Neuronal stem cell (in vitro differentiated cells): Measurements from ENCODE around the gene SCAMP5.

Experiments
- DNase-seq: peaks from one replicate; pipeline ENCODE4 v3.0.0-alpha.2; 2013; ENCODE audit warnings: low spot score
- H2AFZ ChIP-seq: one replicate; pipeline ENCODE4 v1.6.1; 2013; ENCODE audit warnings: mild to moderate bottlenecking, low read length, inconsistent platforms
- H2AK5ac ChIP-seq: 2 replicates; pipeline ENCODE4 v1.6.1; 2013; ENCODE audit warnings: low read depth, mild to moderate bottlenecking, inconsistent platforms, low read length, moderate library complexity, mixed read lengths
- H2BK120ac ChIP-seq: 2 replicates; pipeline ENCODE4 v1.6.1; 2013; ENCODE audit warnings: low read depth, mild to moderate bottlenecking, inconsistent platforms, low read length, moderate library complexity, mixed read lengths
- H2BK12ac ChIP-seq: one replicate; pipeline ENCODE4 v1.6.1; 2013; ENCODE audit warnings: low read length, inconsistent platforms
- H2BK15ac ChIP-seq: 2 replicates; pipeline ENCODE4 v1.6.1; 2013; ENCODE audit warnings: mild to moderate bottlenecking, low read length, inconsistent platforms, mixed read lengths
- H2BK5ac ChIP-seq: one replicate; pipeline ENCODE4 v1.6.1; 2013; ENCODE audit warnings: inconsistent platforms, mild to moderate bottlenecking, low read length, moderate library complexity
- H3K14ac ChIP-seq: one replicate; pipeline ENCODE4 v1.6.1; 2013; ENCODE audit warnings: low read length, inconsistent platforms
- H3K18ac ChIP-seq: 2 replicates; pipeline ENCODE4 v1.6.1; 2013; ENCODE audit warnings: low read length, inconsistent platforms
- H3K23ac ChIP-seq: 2 replicates; pipeline ENCODE4 v1.6.1; 2013; ENCODE audit warnings: low read depth, mild to moderate bottlenecking, mixed read lengths, low read length, inconsistent platforms; ENCODE audit not compliant: poor library complexity
- H3K27ac ChIP-seq: replicated peaks from 3 replicates; pipeline ENCODE4 v1.5.1; 2013; ENCODE audit warnings: low read length, inconsistent platforms
- H3K27me3 ChIP-seq, 3 experiments: 2 replicates each; pipeline ENCODE4 v1.6.1; 2013; ENCODE audit warnings: low read length in 3 of 3, mild to moderate bottlenecking in 2 of 3, inconsistent platforms in 1 of 3, low read depth in 1 of 3, mixed read lengths in 1 of 3, moderate library complexity in 1 of 3; ENCODE audit not compliant: control insufficient read depth in 3 of 3, insufficient read depth in 3 of 3
- H3K36me3 ChIP-seq, 2 donors: replicated peaks in 1 of 2; 2 replicates each; pipeline ENCODE4 v1.6.1; 2013; ENCODE audit warnings: low read length in 2 of 2; ENCODE audit not compliant: control insufficient read depth in 2 of 2, insufficient read depth in 2 of 2
- H3K4ac ChIP-seq: 2 replicates; pipeline ENCODE4 v1.6.1; 2013; ENCODE audit warnings: inconsistent platforms, mild to moderate bottlenecking, low read length, moderate library complexity
- H3K4me1 ChIP-seq, 2 donors: 1 replicate in 1 of 2; 2 replicates in 1 of 2; pipeline ENCODE4 v1.6.1; 2013; ENCODE audit warnings: low read length in 2 of 2, low read depth in 1 of 2; ENCODE audit not compliant: control insufficient read depth in 2 of 2, insufficient read depth in 1 of 2
- H3K4me2 ChIP-seq: one replicate; pipeline ENCODE4 v1.6.1; 2013; ENCODE audit warnings: mild to moderate bottlenecking, low read length, inconsistent platforms; ENCODE audit not compliant: insufficient read depth, poor library complexity, severe bottlenecking
- H3K4me3 ChIP-seq, 2 donors: 2 replicates each; pipeline ENCODE4 v1.5.1; 2013; ENCODE audit warnings: low read length in 2 of 2, mild to moderate bottlenecking in 2 of 2, inconsistent platforms in 1 of 2, moderate library complexity in 1 of 2
- H3K79me1 ChIP-seq: one replicate; pipeline ENCODE4 v1.6.1; 2013; ENCODE audit warnings: low read depth, mild to moderate bottlenecking, inconsistent platforms, low read length, moderate library complexity
- H3K9ac ChIP-seq: one replicate; pipeline ENCODE4 v1.6.1; 2013; ENCODE audit warnings: mild to moderate bottlenecking, low read depth, low read length, inconsistent platforms; ENCODE audit not compliant: poor library complexity
- H3K9me3 ChIP-seq, 2 donors: replicated peaks in 1 of 2; 2 replicates each; pipeline versions ENCODE3 to v1.6.1; 2013; ENCODE audit warnings: low read length in 2 of 2, mild to moderate bottlenecking in 2 of 2, inconsistent platforms in 1 of 2, low read depth in 1 of 2, mixed read lengths in 1 of 2, moderate library complexity in 1 of 2; ENCODE audit not compliant: control insufficient read depth in 2 of 2, insufficient read depth in 1 of 2
- H4K8ac ChIP-seq: one replicate; pipeline ENCODE4 v1.6.1; 2013; ENCODE audit warnings: low read depth, mild to moderate bottlenecking, inconsistent platforms, low read length, moderate library complexity
- H4K91ac ChIP-seq: one replicate; pipeline ENCODE4 v1.6.1; 2013; ENCODE audit warnings: low read length, low read depth, mild to moderate bottlenecking, inconsistent platforms; ENCODE audit not compliant: poor library complexity
- WGBS, 2 donors: extraction: QIAGEN DNeasy Blood & Tissue Kit; methylation state at CpG; one replicate each; pipeline ENCODE4 v1.1.7; 2013; ENCODE audit warnings: missing lambda C conversion rate in 2 of 2, mixed read lengths in 1 of 2; ENCODE audit not compliant: insufficient read length in 2 of 2, insufficient replicate concordance in 1 of 2; ENCODE audit errors: extremely low coverage in 2 of 2; 5-methylcytosine and 5-hydroxymethylcytosine counted together

The SCAMP5 gene

DNA sequence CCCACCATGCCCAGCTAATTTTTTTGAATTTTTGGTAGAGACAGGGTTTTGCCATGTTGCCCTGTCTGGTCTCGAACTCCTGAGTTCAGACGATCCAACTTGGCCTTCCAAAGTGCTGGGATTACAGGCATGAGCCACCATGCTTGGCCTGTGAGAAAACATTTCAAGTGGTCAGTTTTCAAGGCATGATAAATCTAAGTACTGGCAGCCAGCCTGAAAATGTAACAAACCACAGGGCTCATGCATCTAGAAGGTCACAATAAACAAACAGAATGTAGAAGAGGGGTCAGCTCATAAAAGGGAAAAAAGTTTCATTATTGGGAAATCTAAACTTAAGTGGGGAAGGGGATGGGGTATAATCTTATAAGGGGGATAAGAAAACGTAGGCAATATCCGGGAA is 68.0 kb downstream of the SCAMP5 start:
- no CpG with 5 or more reads among the region's 4 CpGs for WGBS, 2 donors

DNA sequence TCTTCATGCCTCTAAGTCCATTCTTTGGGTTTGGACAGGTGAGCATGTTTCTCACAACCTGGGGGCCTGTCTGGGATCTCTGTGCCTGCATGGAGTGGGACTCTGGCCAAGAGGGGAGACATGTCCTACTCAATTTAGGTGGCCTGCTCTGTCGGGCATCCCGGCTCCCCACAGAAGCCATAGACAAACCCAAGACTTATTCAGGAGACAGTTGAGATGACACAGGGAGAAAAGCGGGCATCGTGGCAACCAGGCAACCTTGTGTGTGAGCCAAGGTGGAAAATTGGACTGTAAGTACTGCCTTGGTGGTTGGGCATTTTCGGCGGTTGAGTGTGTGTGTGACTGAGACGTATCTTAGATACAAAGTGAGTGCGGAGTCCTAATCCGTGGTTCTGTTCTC is 68.5 kb downstream of the SCAMP5 start:
- H3K4me2 ChIP-seq: no peak overlapping the region
- no peak overlapping the region for H4K91ac ChIP-seq
- H3K23ac ChIP-seq: no peak overlapping the region
- H4K8ac ChIP-seq: no peak overlapping the region
- no peak overlapping the region for H2BK15ac ChIP-seq
- no peaks in the 10 kb centered on the region for H3K36me3 ChIP-seq
- H3K27me3 ChIP-seq: no peaks in the 10 kb centered on the region
- H3K79me1 ChIP-seq: no peaks in the 10 kb centered on the region
- no peak for DNase-seq
- WGBS, 2 donors: no CpG with 5 or more reads among the region's 9 CpGs
- no peak overlapping the region for H3K27ac ChIP-seq
- peaks cover 0 to 15% of the 10 kb centered on the region in 2 donors for H3K4me1 ChIP-seq
- H2BK120ac ChIP-seq: no peak overlapping the region
- no peak overlapping the region for H3K18ac ChIP-seq
- H3K4me3 ChIP-seq: no peak overlapping the region
- no peak overlapping the region for H2BK5ac ChIP-seq
- no peak overlapping the region for H2AFZ ChIP-seq
- H3K9ac ChIP-seq: no peak overlapping the region
- H2AK5ac ChIP-seq: no peak overlapping the region
- H2BK12ac ChIP-seq: no peak overlapping the region
- no peak overlapping the region for H3K14ac ChIP-seq
- no peak overlapping the region for H3K4ac ChIP-seq
- H3K9me3 ChIP-seq: peaks cover 0 to 3% of the 10 kb centered on the region in 2 donors

More for the DNA sequence above, 68.0 kb downstream of the SCAMP5 start:
- no peak overlapping the region for H2BK12ac ChIP-seq
- no peak overlapping the region for H3K23ac ChIP-seq
- H3K9me3 ChIP-seq: peaks cover 0 to 3% of the 10 kb centered on the region in 2 donors
- DNase-seq: no peak
- H3K4me1 ChIP-seq: peaks cover 1 to 15% of the 10 kb centered on the region in 2 donors
- H2AK5ac ChIP-seq: no peak overlapping the region
- no peak overlapping the region for H3K9ac ChIP-seq
- no peak overlapping the region for H3K4ac ChIP-seq
- no peaks in the 10 kb centered on the region for H3K79me1 ChIP-seq
- H2BK5ac ChIP-seq: no peak overlapping the region
- H3K14ac ChIP-seq: no peak overlapping the region
- H2BK120ac ChIP-seq: no peak overlapping the region
- no peak overlapping the region for H3K18ac ChIP-seq
- no peak overlapping the region for H3K4me2 ChIP-seq
- no peak overlapping the region for H3K4me3 ChIP-seq
- no peak overlapping the region for H2BK15ac ChIP-seq
- no peaks in the 10 kb centered on the region for H3K36me3 ChIP-seq
- no peak overlapping the region for H2AFZ ChIP-seq
- no peaks in the 10 kb centered on the region for H3K27me3 ChIP-seq
- H4K8ac ChIP-seq: no peak overlapping the region
- H4K91ac ChIP-seq: no peak overlapping the region
- no peak overlapping the region for H3K27ac ChIP-seq

- H2BK12ac ChIP-seq: no peak overlapping the region
- WGBS, 2 donors: no CpG with 5 or more reads among the region's 2 CpGs
- H3K36me3 ChIP-seq: no peaks in the 10 kb centered on the region
- peaks cover 0 to 3% of the 10 kb centered on the region in 2 donors for H3K9me3 ChIP-seq
- no peak overlapping the region for H3K18ac ChIP-seq
- H2BK15ac ChIP-seq: no peak overlapping the region
- H2AFZ ChIP-seq: peak overlapping the region; percentile 4
- H3K4me2 ChIP-seq: no peak overlapping the region
- H3K4me1 ChIP-seq: peaks cover 0 to 15% of the 10 kb centered on the region in 2 donors
- no peak overlapping the region for H2AK5ac ChIP-seq
- no peak overlapping the region for H3K4me3 ChIP-seq
- H3K23ac ChIP-seq: no peak overlapping the region
- H2BK5ac ChIP-seq: no peak overlapping the region
- no peak overlapping the region for H3K9ac ChIP-seq
- no peaks in the 10 kb centered on the region for H3K27me3 ChIP-seq
- H4K91ac ChIP-seq: no peak overlapping the region
- no peaks in the 10 kb centered on the region for H3K79me1 ChIP-seq
- no peak overlapping the region for H3K4ac ChIP-seq
- H3K14ac ChIP-seq: no peak overlapping the region
- no peak overlapping the region for H4K8ac ChIP-seq
- H3K27ac ChIP-seq: no peak overlapping the region
- no peak overlapping the region for H2BK120ac ChIP-seq
- no peak for DNase-seq
Observed at GRCh38 chr15:75064846-75065245, 69.5 kb downstream of the SCAMP5 start.

DNA sequence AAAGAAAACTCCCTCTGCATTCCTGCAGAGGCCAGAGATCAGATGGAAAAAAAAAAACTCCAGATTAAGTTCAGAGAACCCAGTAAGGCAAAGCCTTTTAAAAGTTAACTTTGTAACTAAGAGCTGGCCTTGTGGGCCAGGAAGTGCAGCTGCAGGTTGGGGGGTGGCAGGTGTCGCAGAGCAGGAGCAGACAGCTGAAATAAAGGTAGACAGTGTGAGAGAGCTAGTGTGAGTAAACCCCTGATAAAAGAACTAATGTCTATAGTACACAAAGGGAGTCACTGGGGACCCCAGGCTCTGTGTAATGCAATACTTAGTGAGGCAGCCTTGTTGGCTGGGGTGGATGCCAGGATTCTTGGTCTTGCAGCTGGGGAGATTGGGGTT is 70.1 kb downstream of the SCAMP5 start:
- Histone ChIP-seq H3K36me3 (no peaks in the 10 kb centered on the region), H3K4me2 (no peak overlapping the region), H2BK15ac (no peak overlapping the region), H3K27me3 (no peaks in the 10 kb centered on the region), H2BK12ac (no peak overlapping the region), H2AK5ac (no peak overlapping the region), H3K9me3 (peaks cover 0 to 3% of the 10 kb centered on the region in 2 donors), H3K27ac (no peak overlapping the region), H4K91ac (no peak overlapping the region), H2AFZ (peak overlapping the region; percentile 4), H4K8ac (no peak overlapping the region), H3K79me1 (no peaks in the 10 kb centered on the region), H3K9ac (no peak overlapping the region), H3K4ac (no peak overlapping the region), H3K23ac (no peak overlapping the region), H3K4me3 (no peak overlapping the region), H2BK120ac (no peak overlapping the region), H2BK5ac (no peak overlapping the region), H3K18ac (no peak overlapping the region), H3K4me1 (peaks cover 0 to 15% of the 10 kb centered on the region in 2 donors), H3K14ac (no peak overlapping the region)
- no peak for DNase-seq
- WGBS, 2 donors: no CpG with 5 or more reads among the region's 1 CpG
